Measurements from ENCODE around the gene GRK6. TPM values are rescaled to one million over a fixed set of nuclear protein-coding genes. Genes with fewer than 3 reads are reported as not detected.

The GRK6 gene
- polyA plus RNA-seq, 1 experiment, result 16.4 TPM

GRCh38 chr5:177392765-177393164 lies 33.7 kb upstream of the GRK6 start:
- no peak for TF ChIP-seq CTCF (IDR thresholded peaks at IDR 0.05; ENCODE audit: low read depth, low read length)
- no peaks in the 10 kb centered on the region for H3K9me3 ChIP-seq (ENCODE audit: control insufficient read depth, insufficient read depth, low read length)
- H3K27me3 ChIP-seq (ENCODE audit: control insufficient read depth, insufficient read depth, low read length), result peaks cover 26% of the 10 kb centered on the region
- CTCF ChIA-PET, result interaction anchor here (0.8 to 7.0 kb wide), 5 partner anchors 10 to 279 kb away, joined by 3 to 120 read pairs (median 6); partner anchors contain the start of gene PFN3
- POLR2A ChIA-PET, result interaction anchor here (0.5 to 0.7 kb wide), 2 partner anchors 58 to 70 kb away, joined by 3 read pairs; no protein-coding TSS in a partner anchor
- no peak overlapping the region for H3K27ac ChIP-seq (ENCODE audit: low read depth, low read length)
- no peak overlapping the region for H3K4me3 ChIP-seq (ENCODE audit: low read depth, low read length)
- no peak for DNase-seq (ENCODE audit: low read depth, low spot score)

- ChIA-PET POLR2A (interaction anchor here (0.7 kb wide), 1 partner anchor 57 kb away, joined by 3 read pairs; no protein-coding TSS in a partner anchor), CTCF (interaction anchor here (0.8 to 7.0 kb wide), 4 partner anchors 10 to 279 kb away, joined by 3 to 120 read pairs (median 6); partner anchors contain the start of gene PFN3)
- no peak for DNase-seq (ENCODE audit: low read depth, low spot score)
- Histone ChIP-seq H3K4me3 (ENCODE audit: low read depth, low read length) (no peak overlapping the region), H3K27me3 (ENCODE audit: control insufficient read depth, insufficient read depth, low read length) (peaks cover 29% of the 10 kb centered on the region), H3K9me3 (ENCODE audit: control insufficient read depth, insufficient read depth, low read length) (no peaks in the 10 kb centered on the region), H3K27ac (ENCODE audit: low read depth, low read length) (no peak overlapping the region)
- TF ChIP-seq CTCF (IDR thresholded peaks at IDR 0.05; ENCODE audit: low read depth, low read length), result no peak
Observed at GRCh38 chr5:177393206-177393765, 33.2 kb upstream of the GRK6 start.

DNA sequence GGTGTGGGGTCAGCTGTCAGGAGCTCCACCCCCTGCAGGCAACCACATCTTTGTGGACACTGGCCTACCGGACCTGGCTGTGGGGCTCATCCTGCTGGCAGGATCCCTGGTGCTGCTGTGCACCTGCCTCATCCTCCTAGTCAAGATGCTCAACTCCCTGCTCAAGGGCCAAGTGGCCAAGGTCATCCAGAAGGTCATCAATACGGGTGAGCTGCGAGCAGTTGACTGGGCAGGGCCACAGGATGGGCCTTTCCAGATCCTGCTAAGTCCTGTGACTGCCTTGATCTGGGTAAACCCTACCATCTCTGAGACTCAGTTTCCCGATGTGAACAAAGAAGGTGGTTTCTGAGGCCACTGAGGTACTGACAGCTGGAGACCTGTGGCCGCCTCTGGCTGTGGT lies 32.5 kb upstream of the GRK6 start:
- H3K27ac ChIP-seq (ENCODE audit: low read depth, low read length), result no peak overlapping the region
- peaks cover 34% of the 10 kb centered on the region for H3K27me3 ChIP-seq (ENCODE audit: control insufficient read depth, insufficient read depth, low read length)
- H3K9me3 ChIP-seq (ENCODE audit: control insufficient read depth, insufficient read depth, low read length), result no peaks in the 10 kb centered on the region
- no peak for DNase-seq (ENCODE audit: low read depth, low spot score)
- ChIA-PET POLR2A (no interaction called here), CTCF (interaction anchor here (1.9 to 7.0 kb wide), 2 partner anchors 9 to 59 kb away, joined by 6 to 120 read pairs; partner anchors contain the start of gene PFN3)
- H3K4me3 ChIP-seq (ENCODE audit: low read depth, low read length), result no peak overlapping the region
- no peak for TF ChIP-seq CTCF (IDR thresholded peaks at IDR 0.05; ENCODE audit: low read depth, low read length)

- DNase-seq (ENCODE audit: low read depth, low spot score), result no peak
Observed at GRCh38 chr5:177396078-177396477, 30.4 kb upstream of the GRK6 start.

More at GRCh38 chr5:177396078-177396477, 30.4 kb upstream of the GRK6 start:
- peaks cover 7% of the 10 kb centered on the region; the same call in 1 of the 2 replicates for H3K9me3 ChIP-seq (ENCODE audit: control insufficient read depth, insufficient read depth, low read length)
- no peak overlapping the region for H3K4me3 ChIP-seq (ENCODE audit: low read depth, low read length)
- H3K27me3 ChIP-seq (ENCODE audit: control insufficient read depth, insufficient read depth, low read length), result peaks cover 52% of the 10 kb centered on the region
- no peak for TF ChIP-seq CTCF (IDR thresholded peaks at IDR 0.05; ENCODE audit: low read depth, low read length)
- ChIA-PET CTCF (no interaction called here), POLR2A (interaction anchor here (0.8 kb wide), 1 partner anchor 45 kb away, joined by 5 read pairs; the partner anchor contains the start of gene LMAN2)
- H3K27ac ChIP-seq (ENCODE audit: low read depth, low read length), result no peak overlapping the region
